OCI-M1 (cell line): ENCODE data around the gene ZNF222.
A peak's percentile ranks its signal among the peaks of the same experiment; 100 is the strongest.

Experiments used
- DNase-seq: peaks from one replicate; lab custom pipeline; 2025; lab: John Stamatoyannopoulos, UW

Gene ZNF222

GRCh38 chr19:44025217-44025936, at the start of gene ZNF222:
TSS of gene ZNF222 (plus strand) at chr19:44025379. CDS start at chr19:44025437, 58 bp downstream.
- DNase-seq, result peak; percentile 96

DNA sequence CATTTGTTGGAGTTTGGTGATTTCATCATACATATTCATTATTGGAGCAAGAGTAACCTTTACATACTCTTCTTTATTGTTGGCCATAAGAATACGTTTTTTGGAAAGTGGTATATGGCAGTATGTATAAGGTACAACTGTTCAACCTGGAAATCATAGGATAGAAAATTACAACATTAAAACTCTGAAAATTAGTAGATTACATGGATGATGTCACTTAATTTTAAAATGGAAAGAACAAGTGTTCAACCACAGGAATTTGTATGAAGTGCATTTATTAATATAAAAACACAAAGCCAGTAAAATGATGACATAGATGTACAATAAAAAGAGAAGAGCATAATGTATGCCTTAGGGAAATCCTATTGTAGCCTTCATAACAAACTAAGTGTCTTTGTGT, 48.4 kb upstream of the ZNF222 start:
- no peak for DNase-seq

DNA sequence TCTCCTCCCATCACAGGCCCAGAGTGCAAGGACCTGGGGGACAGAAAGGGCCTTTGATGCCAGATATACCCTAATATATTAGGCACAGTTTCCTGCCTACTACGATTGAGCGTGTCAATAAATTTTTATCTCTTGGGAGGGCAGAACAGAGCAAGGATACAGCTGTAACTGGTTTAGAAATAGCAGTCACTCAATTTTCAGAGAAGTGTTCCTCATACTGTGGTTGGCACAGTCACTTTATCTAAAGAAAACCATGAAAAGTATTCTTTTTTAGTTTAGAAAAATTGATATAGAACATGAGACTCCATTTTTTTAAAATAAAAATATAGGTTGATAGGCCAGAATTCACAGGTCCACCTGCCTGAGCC, 41.7 kb upstream of the ZNF222 start:
- no peak for DNase-seq

DNA sequence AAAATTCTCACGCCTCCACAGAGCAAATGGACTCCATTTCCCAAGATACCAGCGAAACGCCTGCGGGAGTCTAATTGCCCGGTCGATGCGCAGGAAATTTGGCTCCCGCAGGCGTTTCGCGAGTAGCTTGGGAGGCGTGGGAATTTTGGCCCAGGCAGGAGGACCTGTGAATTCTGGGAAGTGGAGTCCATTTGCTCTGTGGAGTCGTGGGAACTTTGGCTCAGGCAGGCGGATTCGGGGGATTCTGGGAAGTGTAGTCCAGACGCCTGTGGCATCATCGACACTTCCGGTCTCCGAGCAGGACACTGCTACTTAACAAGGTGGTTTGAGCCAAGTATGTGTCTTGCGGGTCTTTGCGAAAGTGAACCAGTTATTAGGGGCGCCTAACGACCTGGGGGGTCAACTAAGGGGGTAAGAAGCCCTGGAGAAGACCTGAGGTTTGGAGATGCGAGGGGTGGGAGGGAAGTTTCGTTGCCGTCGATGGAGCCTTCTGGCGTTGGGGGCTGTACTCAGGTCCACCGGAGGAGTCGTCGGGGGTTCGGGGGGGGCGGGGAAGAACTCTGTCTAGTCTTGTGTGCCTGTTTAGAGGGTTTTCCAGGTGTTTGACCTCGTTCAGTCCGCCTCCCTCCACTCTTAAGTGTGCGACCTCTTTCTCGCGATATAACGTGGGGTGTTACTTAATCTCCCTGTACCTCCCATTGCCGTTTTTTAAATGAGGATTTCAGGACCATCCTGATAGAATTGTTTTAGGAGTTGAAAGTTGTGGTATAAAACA, 41.1 kb upstream of the ZNF222 start, which contains the start of gene ZNF155:
Gene ZNF155 (plus strand): TSS at position 277 of the 775 bp plus-strand sequence. CDS start 4,356 bp downstream, outside the sequence.
- peak; percentile 97 for DNase-seq

- DNase-seq, result no peak
These were observed 40.5 kb upstream of the ZNF222 start for GRCh38 chr19:43984687-43985000.

DNA sequence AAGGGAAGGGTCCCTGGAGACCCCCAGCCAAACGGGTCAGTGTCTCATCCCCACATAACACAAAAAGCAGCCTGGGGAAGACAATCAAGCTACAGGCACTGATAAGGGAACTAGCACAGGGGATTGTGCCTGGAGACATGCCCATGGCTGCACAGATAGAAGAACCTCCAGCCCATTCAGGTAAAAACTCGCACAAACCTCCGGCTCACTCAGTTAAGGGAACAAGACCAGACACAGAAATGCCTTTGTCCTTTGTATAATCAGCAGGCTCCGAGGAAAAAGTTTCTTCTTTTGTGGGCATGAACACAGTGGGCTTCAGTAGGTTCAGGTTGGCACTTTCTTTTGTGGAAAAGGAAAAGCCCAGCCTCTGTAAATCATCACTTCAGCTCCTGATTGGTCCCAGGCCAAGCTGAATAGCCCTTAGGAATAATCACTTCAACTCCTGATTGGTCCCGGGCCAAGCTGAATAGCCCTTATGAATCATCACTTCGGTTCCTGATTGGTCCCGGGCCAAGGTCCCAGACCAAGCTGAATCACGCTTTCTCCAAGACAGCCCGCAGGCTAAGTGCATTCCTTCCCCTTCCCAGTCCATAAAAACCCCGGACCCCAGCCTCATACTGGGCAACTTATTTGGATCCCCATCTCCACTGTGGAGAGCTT, 27.4 kb upstream of the ZNF222 start:
- no peak for DNase-seq

DNA sequence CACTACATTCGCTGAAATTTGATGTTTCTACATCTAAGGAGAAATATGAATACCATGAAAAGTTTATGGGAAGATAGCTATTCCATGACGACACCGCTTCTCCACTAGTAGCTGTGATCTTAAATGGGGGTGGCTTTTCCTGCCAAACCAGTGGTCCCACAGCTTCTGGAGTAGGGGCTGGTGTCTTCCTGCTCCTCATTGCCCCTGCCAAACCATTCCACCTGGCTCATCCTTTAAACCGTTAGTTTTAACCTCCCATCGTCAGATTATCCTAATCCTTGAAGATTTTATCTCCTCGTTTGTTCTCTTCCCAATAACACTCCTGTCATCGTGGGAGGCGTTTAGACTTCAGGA, 23.0 kb upstream of the ZNF222 start:
- peak; percentile 48 for DNase-seq

DNA sequence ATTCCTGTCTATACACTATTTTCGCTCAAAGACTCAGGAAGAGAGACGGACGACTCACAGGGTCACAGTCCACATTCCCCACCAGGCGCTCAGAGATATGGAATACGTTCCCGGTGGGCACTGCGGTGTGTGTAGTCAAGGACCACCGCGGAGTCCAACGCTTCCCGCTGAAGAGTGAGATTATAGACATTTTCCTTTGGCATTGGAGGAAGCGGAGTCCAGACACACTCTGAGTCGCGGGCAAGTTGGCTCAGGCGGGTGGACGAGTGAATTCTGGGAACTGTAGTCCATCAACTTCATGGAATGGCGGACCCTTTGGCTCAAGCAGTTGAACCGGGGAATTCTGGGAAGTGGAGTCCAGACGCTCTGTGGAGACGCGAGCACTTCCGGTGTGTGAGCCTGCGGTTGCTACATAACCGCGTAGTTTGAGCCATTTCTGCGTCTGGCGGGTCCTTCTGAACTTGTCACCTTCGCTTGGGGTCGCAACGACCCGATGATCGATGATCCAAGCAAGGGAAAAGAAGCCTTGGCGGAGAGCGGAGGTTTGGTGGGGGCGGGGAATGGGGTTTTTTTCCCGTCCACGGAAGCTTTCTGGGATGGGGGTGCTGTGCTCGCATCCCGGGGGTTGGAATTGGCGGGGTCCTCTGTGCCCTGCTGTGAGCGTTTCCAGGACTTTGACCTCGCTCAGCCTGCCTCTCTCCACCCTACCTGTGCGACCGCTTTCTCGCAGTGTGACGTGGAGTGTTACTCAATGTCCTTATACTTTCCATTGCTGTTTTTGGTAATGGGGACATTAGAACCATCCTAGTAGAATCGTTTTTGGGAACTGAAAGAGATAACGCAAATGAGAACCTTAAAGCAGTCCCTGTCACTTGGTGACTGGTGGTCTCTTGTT, 22.4 kb upstream of the ZNF222 start, which contains the start of gene ZNF230:
Gene ZNF230 (plus strand): TSS at position 392 of the 895 bp plus-strand sequence. CDS start 4,122 bp downstream, outside the sequence.
- peak; percentile 99 for DNase-seq

DNA sequence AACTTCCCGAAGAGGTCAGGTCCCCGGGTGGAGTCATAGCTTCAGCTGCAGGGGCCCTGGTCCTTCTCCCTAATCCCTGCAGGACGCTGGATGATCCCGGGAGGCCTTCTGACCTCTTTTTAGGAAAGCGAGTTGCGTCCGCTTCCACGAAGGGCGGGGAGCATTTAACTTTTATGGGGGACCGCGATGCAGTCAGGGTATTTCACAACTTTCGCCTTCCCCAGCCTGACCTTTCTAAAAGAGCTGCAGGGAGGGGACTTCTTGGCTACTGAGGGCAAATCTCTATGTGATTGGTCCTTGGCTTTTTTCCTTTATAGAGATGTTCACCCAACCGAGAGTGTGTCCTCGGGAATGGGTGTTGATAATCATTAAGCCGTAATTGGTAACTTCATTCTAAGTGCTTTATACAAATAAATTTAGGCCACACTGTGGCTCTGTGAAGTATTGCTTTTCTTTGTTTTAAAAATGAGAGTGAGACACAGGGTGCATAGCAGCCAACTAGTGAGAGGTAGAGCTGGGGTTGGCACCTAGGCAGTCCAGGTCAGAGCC, 21.6 kb upstream of the ZNF222 start:
- peak; percentile 64 for DNase-seq

DNA sequence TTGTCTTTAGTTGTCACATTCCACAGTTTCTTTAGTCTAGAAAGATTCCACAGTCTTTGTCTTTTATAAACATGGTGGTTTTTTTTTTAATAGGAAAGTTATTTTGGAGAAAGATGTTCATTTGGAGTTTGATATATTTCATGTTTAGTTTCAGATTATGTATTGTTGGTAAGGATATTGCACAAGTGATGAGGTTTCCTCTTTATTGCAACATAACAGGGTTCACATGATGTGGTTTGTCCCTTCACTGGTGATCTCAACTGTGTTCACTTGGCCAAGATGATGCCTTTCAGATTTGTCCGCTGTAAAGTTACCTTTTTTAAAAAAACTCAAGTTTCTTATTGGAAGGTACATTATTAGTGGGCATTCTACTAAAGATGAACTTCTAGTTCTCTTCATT, 19.2 kb upstream of the ZNF222 start:
- DNase-seq, result peak; percentile 45

- DNase-seq, result no peak
These were observed 17.7 kb upstream of the ZNF222 start for GRCh38 chr19:44007473-44007872.

DNA sequence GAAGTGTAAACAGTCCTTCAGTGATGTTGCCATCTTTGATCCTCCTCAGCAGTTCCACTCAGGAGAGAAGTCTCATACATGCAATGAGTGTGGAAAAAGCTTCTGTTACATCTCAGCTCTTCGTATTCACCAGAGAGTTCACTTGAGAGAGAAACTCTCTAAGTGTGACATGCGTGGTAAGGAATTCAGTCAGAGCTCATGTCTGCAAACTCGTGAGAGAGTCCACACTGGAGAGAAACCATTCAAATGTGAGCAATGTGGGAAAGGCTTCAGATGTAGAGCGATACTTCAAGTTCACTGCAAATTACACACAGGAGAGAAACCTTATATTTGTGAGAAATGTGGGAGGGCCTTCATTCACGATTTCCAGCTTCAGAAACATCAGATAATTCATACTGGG, 14.7 kb upstream of the ZNF222 start:
- DNase-seq, result no peak

DNA sequence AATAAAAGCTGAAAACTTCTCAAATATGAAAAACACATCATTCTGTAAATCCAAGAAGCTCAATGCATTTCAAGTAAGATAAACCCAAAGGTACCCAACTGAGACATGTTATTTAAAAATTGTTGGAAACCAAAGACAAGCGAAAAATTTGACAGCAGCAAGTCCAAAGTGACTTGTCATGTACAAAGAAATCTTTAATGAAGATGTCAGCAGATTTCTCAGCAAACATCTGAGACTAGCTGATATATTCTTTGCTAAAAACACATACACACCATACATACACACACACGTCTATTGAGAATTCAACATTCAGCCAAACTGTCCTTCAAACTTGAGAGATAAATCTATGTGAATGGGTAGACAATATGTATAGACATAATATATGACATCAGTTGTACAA, 5.7 kb upstream of the ZNF222 start:
- no peak for DNase-seq

DNA sequence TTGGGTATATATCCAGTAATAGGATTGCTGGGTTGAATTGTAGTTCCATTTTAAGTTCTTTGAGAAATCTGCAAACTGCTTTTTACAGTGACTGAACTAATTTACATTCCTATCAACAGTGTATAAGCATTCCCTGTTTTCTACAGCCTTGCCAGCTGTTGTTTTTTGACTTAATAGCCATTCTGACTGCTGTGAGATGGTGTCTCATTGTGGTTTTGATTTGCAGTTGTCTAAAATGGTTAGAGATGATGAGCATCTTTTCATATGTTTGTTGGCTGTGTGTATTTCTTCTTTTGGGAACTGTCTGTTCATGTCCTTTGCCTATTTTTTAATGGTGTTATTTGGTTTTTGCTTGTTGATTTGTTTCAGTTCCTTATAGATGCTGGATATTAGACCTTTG, 4.0 kb upstream of the ZNF222 start:
- DNase-seq, result no peak

DNA sequence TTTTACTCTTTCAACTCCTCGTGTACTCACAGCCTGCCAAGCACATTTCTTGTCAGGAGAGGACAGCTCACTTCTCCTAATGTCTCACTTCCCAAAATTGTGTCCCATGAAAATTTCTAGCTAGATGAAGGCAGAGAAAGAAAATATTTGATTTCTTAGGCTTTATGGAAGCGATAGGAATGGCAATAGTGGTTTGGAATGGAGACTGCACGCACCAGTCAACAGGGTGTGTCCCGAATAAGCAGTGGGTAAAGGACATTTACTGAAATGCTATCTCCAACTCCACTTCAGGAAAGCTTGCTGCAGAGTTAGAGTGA, 321 bp upstream of the ZNF222 start:
- no peak for DNase-seq

GRCh38 chr19:44026622-44027021, 1.4 kb downstream of the ZNF222 start:
- no peak for DNase-seq

- DNase-seq, result no peak
These were observed 6.9 kb downstream of the ZNF222 start for GRCh38 chr19:44032001-44032610.

DNA sequence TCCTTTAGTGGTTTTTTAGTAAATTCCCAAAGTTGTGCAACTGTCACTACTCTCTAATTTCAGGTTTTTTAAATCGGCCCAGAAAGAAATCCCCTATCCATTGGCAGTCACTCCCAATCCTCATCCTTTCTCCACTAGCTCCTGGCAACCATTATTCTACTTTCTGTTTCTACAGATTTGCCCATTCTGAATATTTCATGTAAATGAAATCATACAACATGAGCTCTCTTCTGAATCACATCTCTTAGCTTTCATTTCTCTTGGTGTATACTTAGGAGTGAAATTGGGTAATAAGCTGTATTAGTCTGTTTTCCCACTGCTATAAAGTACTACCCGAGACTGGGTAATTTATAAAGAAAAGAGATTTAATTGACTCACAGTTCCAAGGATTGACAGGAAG, 17.0 kb downstream of the ZNF222 start:
- no peak for DNase-seq

DNA sequence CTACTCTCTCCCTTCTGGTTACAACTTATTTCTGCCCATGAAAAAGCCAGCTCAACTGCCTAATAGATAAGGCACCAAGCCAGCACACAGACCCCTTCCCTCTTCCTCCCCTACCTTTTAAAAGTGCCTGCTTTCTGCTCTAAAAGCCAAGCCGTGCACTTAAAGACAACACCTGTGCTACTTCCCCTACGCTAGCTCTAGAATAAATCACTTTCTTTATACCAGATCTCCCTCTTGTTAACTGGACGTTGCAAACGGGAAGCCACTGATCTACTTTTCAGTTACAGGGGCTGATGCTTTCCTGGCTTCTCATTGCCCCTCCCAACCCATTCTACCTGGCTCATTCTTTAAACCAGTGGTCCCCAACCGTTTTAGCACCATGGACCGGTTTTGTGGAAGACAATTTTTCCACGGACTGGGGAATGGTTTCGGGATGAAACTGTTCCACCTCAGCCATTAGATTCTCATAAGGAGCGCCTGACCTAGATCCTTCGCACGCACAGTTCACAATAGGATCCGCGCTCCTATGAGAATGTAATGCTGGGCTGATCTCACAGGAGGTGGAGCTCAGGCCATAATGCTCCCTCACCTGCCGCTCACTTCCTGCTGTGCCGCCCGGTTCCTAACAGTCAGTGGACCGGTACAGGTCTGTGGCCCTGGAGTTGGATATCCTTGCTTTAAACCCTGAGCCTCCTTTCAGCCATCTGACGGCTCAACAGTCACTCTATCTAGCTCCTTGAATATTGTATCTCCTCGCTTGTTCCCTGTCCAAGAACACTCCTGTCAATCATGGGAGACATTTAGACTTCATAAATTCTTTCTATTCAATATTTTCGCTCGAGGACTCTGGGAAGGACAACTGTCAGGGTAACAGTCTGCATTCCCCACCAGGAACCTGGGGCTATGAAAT, 25.8 kb downstream of the ZNF222 start:
- DNase-seq, result peak; percentile 86

- DNase-seq, result peak; percentile 99
These were observed 26.6 kb downstream of the ZNF222 start, which contains the start of gene ZNF223 for GRCh38 chr19:44051650-44052402. TSS of gene ZNF223 (plus strand) at chr19:44052036. CDS start at chr19:44055177, 3,141 bp downstream.
